Activated CD4-positive, alpha-beta memory T cell treated with anti-CD3 and anti-CD28 coated beads, Interleukin-2, amount 10 ng/mL, durations not matched to agents 7 days and 5 days (primary cell): ENCODE measurements around the gene NMNAT2. TPM values are rescaled to one million over a fixed set of nuclear protein-coding genes. Genes with fewer than 3 reads are reported as not detected.
A peak's percentile ranks its signal among the peaks of the same experiment; 100 is the strongest.

ENCODE experiments used
- CTCF ChIA-PET: fragments of 350-600 bp; sonication (Branson Sonifier 250); formaldehyde crosslinking; loops from one replicate; lab custom pipeline; 2021; ENCODE audit warnings: antibody characterized with exemption, inconsistent platforms; lab: Charles Lee
- POLR2A ChIA-PET: fragments of 350-600 bp; sonication (Branson Sonifier 250); formaldehyde crosslinking; loops from one replicate; lab custom pipeline; 2021; ENCODE audit warnings: antibody characterized with exemption; lab: Charles Lee
- DNase-seq: peaks from one replicate; pipeline ENCODE4 v3.0.0-alpha.2; 2020
- H3K27ac Mint-ChIP-seq: one replicate; pipeline ENCODE4 v1.8.0; 2021; ENCODE audit warnings: mild to moderate bottlenecking, mixed read lengths
- H3K27me3 Mint-ChIP-seq: one replicate; pipeline ENCODE4 v1.8.0; 2021; ENCODE audit warnings: mixed read lengths
- H3K36me3 Mint-ChIP-seq: one replicate; pipeline ENCODE4 v1.8.0; 2021; ENCODE audit warnings: low read depth, mixed read lengths
- H3K4me1 Mint-ChIP-seq: one replicate; pipeline ENCODE4 v1.8.0; 2021; ENCODE audit warnings: mixed read lengths
- H3K4me3 Mint-ChIP-seq: one replicate; pipeline ENCODE4 v1.8.0; 2021; ENCODE audit warnings: mild to moderate bottlenecking, mixed read lengths
- H3K9me3 Mint-ChIP-seq: one replicate; pipeline ENCODE4 v1.8.0; 2021; ENCODE audit warnings: mixed read lengths
- total RNA-seq, 2 experiments: library from RNA; stranded (reverse); gene quantifications; one replicate each; pipeline ENCODE4 v1.2.3, GENCODE V29; 2021

NMNAT2 gene
- total RNA-seq, 2 experiments from 2014 or later, result 0.03 to 0.28 TPM

GRCh38 chr1:183236158-183236725 lies 181.9 kb downstream of the NMNAT2 start:
- Mint-ChIP-seq H3K9me3 (no peaks in the 10 kb centered on the region), H3K4me1 (no peaks in the 10 kb centered on the region), H3K27ac (no peak overlapping the region), H3K36me3 (no peaks in the 10 kb centered on the region), H3K4me3 (no peak overlapping the region), H3K27me3 (peaks cover 4% of the 10 kb centered on the region)
- POLR2A ChIA-PET, result no interaction called here
- CTCF ChIA-PET, result no interaction called here
- no peak for DNase-seq

- Mint-ChIP-seq H3K36me3 (no peaks in the 10 kb centered on the region), H3K4me1 (no peaks in the 10 kb centered on the region), H3K9me3 (no peaks in the 10 kb centered on the region), H3K27me3 (peaks cover 3% of the 10 kb centered on the region), H3K27ac (no peak overlapping the region), H3K4me3 (no peak overlapping the region)
- no peak for DNase-seq
- ChIA-PET POLR2A (no interaction called here), CTCF (interaction anchor here (1.1 kb wide), 1 partner anchor 10 kb away, joined by 4 read pairs; no protein-coding TSS in a partner anchor)
These were observed 182.7 kb downstream of the NMNAT2 start for GRCh38 chr1:183235503-183235902.

GRCh38 chr1:183234660-183235476 lies 183.3 kb downstream of the NMNAT2 start:
- no peak overlapping the region for H3K4me3 Mint-ChIP-seq
- peaks cover 3% of the 10 kb centered on the region for H3K27me3 Mint-ChIP-seq
- no peaks in the 10 kb centered on the region for H3K36me3 Mint-ChIP-seq
- POLR2A ChIA-PET, result no interaction called here
- CTCF ChIA-PET, result interaction anchor here (0.9 to 1.1 kb wide), 2 partner anchors 9 to 13 kb away, joined by 4 read pairs; no protein-coding TSS in a partner anchor
- no peaks in the 10 kb centered on the region for H3K9me3 Mint-ChIP-seq
- H3K4me1 Mint-ChIP-seq, result no peaks in the 10 kb centered on the region
- H3K27ac Mint-ChIP-seq, result no peak overlapping the region
- no peak for DNase-seq

GRCh38 chr1:183233113-183233512 lies 185.1 kb downstream of the NMNAT2 start:
- Mint-ChIP-seq H3K36me3 (no peaks in the 10 kb centered on the region), H3K27ac (no peak overlapping the region), H3K4me1 (no peaks in the 10 kb centered on the region), H3K4me3 (no peak overlapping the region), H3K27me3 (peaks cover 3% of the 10 kb centered on the region), H3K9me3 (no peaks in the 10 kb centered on the region)
- no peak for DNase-seq
- ChIA-PET CTCF (no interaction called here), POLR2A (no interaction called here)

GRCh38 chr1:183231545-183231944 lies 186.6 kb downstream of the NMNAT2 start:
- Mint-ChIP-seq H3K4me1 (peaks cover 12% of the 10 kb centered on the region), H3K27ac (no peak overlapping the region), H3K9me3 (no peaks in the 10 kb centered on the region), H3K4me3 (no peak overlapping the region), H3K27me3 (peaks cover 10% of the 10 kb centered on the region), H3K36me3 (no peaks in the 10 kb centered on the region)
- CTCF ChIA-PET, result no interaction called here
- POLR2A ChIA-PET, result no interaction called here
- no peak for DNase-seq

- Mint-ChIP-seq H3K4me3 (no peak overlapping the region), H3K4me1 (peaks cover 15% of the 10 kb centered on the region), H3K9me3 (no peaks in the 10 kb centered on the region), H3K27me3 (peaks cover 11% of the 10 kb centered on the region), H3K27ac (no peak overlapping the region), H3K36me3 (no peaks in the 10 kb centered on the region)
- DNase-seq, result no peak
- POLR2A ChIA-PET, result no interaction called here
- CTCF ChIA-PET, result no interaction called here
These were observed 187.8 kb downstream of the NMNAT2 start for GRCh38 chr1:183230413-183230812.

- peaks cover 11% of the 10 kb centered on the region for H3K27me3 Mint-ChIP-seq
- no peak overlapping the region for H3K27ac Mint-ChIP-seq
- no peaks in the 10 kb centered on the region for H3K36me3 Mint-ChIP-seq
- ChIA-PET POLR2A (no interaction called here), CTCF (interaction anchor here (0.6 to 2.0 kb wide), 6 partner anchors 19 to 266 kb away, joined by 3 to 9 read pairs (median 4); no protein-coding TSS in a partner anchor)
- no peak overlapping the region for H3K4me3 Mint-ChIP-seq
- H3K4me1 Mint-ChIP-seq, result peaks cover 15% of the 10 kb centered on the region
- no peak for DNase-seq
- H3K9me3 Mint-ChIP-seq, result no peaks in the 10 kb centered on the region
These were observed 189.6 kb downstream of the NMNAT2 start for GRCh38 chr1:183228347-183229220.

GRCh38 chr1:183227422-183228346 lies 190.5 kb downstream of the NMNAT2 start:
- no peaks in the 10 kb centered on the region for H3K36me3 Mint-ChIP-seq
- CTCF ChIA-PET, result interaction anchor here (0.6 to 2.0 kb wide), 6 partner anchors 18 to 265 kb away, joined by 3 to 9 read pairs (median 4); no protein-coding TSS in a partner anchor
- H3K4me3 Mint-ChIP-seq, result no peak overlapping the region
- peak; percentile 36 for DNase-seq
- H3K9me3 Mint-ChIP-seq, result no peaks in the 10 kb centered on the region
- H3K4me1 Mint-ChIP-seq, result peaks cover 15% of the 10 kb centered on the region
- peaks cover 8% of the 10 kb centered on the region for H3K27me3 Mint-ChIP-seq
- no peak overlapping the region for H3K27ac Mint-ChIP-seq
- POLR2A ChIA-PET, result no interaction called here

- Mint-ChIP-seq H3K9me3 (no peaks in the 10 kb centered on the region), H3K4me3 (no peak overlapping the region), H3K36me3 (no peaks in the 10 kb centered on the region), H3K27ac (no peak overlapping the region), H3K4me1 (peaks cover 15% of the 10 kb centered on the region), H3K27me3 (peaks cover 8% of the 10 kb centered on the region)
- CTCF ChIA-PET, result interaction anchor here (1.5 to 2.0 kb wide), 2 partner anchors 18 to 264 kb away, joined by 6 to 9 read pairs; no protein-coding TSS in a partner anchor
- POLR2A ChIA-PET, result no interaction called here
- no peak for DNase-seq
These were observed 191.2 kb downstream of the NMNAT2 start for GRCh38 chr1:183226963-183227362.

- no peak for DNase-seq
- Mint-ChIP-seq H3K36me3 (no peaks in the 10 kb centered on the region), H3K9me3 (no peaks in the 10 kb centered on the region), H3K27ac (no peak overlapping the region), H3K27me3 (peaks cover 8% of the 10 kb centered on the region), H3K4me3 (no peak overlapping the region), H3K4me1 (peaks cover 15% of the 10 kb centered on the region)
- ChIA-PET CTCF (interaction anchor here (1.2 kb wide), 1 partner anchor 8 kb away, joined by 4 read pairs; no protein-coding TSS in a partner anchor), POLR2A (no interaction called here)
These were observed 191.8 kb downstream of the NMNAT2 start for GRCh38 chr1:183226361-183226760.

- H3K4me3 Mint-ChIP-seq, result no peak overlapping the region
- no peaks in the 10 kb centered on the region for H3K36me3 Mint-ChIP-seq
- H3K27ac Mint-ChIP-seq, result no peak overlapping the region
- ChIA-PET CTCF (no interaction called here), POLR2A (no interaction called here)
- DNase-seq, result no peak
- H3K9me3 Mint-ChIP-seq, result no peaks in the 10 kb centered on the region
- H3K27me3 Mint-ChIP-seq, result peaks cover 13% of the 10 kb centered on the region
- H3K4me1 Mint-ChIP-seq, result peaks cover 21% of the 10 kb centered on the region
These were observed 194.7 kb downstream of the NMNAT2 start for GRCh38 chr1:183223467-183223866.

- ChIA-PET CTCF (no interaction called here), POLR2A (no interaction called here)
- Mint-ChIP-seq H3K9me3 (no peaks in the 10 kb centered on the region), H3K27me3 (peaks cover 13% of the 10 kb centered on the region), H3K27ac (no peak overlapping the region), H3K36me3 (no peaks in the 10 kb centered on the region), H3K4me1 (peaks cover 21% of the 10 kb centered on the region), H3K4me3 (no peak overlapping the region)
- DNase-seq, result no peak
These were observed 195.3 kb downstream of the NMNAT2 start for GRCh38 chr1:183222909-183223308.
